Subcutaneous adipose tissue (tissue), 4 donors: ENCODE results near the gene ZDHHC1. TPM values are rescaled to one million over a fixed set of nuclear protein-coding genes. Genes with fewer than 3 reads are reported as not detected.

ENCODE experiments used
- total RNA-seq, 4 donors: library from RNA; depleted of rRNA; stranded (reverse); fragments of >200 nt; gene quantifications; one replicate each; pipeline ENCODE4 v1.1.0, GENCODE V29; 2016
- TF ChIP-seq, protein P1 (sequence below): fragments of 450-650 bp; IDR thresholded peaks from one replicate; pipeline ENCODE4 v1.5.1; 2016; ENCODE audit warnings: low read depth, mild to moderate bottlenecking, control low read depth, antibody characterized with exemption, moderate library complexity

ZDHHC1 gene
- total RNA-seq, 4 donors from 2014 or later, result 8.6 to 13.0 (median 11.4) TPM

DNA sequence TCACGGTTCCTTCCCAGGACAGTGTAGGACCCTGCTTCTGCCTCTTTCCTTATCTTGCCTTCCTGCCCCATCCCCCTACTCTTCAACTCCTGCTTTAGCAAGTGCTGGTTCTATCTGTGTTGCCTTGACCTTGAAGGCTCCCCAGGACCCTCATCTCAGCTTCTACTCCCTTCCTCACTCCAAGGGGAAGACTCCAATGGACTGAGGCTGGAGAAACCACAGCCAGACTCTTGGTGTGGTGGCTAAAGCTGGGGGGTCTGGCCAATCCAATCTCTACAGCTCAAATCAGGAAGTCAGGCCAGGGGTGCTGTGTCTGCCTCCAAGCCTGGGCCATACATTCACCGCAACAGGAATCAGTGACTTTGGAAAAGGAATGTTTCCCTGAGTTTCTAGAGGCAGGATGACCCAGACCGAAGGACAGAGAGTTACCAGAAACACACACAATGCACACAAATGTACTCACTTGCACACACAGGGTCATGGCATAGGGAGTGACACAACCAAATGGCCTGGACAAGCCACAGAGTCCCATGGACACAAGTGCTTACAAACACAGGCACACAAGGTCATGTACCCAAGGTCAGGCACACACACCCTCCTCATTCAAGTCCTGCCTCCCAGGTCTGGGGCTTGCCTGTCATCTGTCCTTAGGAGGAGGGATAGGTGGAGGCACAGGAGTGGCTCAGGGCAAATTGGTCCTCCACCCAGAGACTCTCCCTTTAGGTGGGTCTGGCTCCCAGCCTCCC, 12.9 kb upstream of the ZDHHC1 start:
- TF ChIP-seq, protein P1, sequence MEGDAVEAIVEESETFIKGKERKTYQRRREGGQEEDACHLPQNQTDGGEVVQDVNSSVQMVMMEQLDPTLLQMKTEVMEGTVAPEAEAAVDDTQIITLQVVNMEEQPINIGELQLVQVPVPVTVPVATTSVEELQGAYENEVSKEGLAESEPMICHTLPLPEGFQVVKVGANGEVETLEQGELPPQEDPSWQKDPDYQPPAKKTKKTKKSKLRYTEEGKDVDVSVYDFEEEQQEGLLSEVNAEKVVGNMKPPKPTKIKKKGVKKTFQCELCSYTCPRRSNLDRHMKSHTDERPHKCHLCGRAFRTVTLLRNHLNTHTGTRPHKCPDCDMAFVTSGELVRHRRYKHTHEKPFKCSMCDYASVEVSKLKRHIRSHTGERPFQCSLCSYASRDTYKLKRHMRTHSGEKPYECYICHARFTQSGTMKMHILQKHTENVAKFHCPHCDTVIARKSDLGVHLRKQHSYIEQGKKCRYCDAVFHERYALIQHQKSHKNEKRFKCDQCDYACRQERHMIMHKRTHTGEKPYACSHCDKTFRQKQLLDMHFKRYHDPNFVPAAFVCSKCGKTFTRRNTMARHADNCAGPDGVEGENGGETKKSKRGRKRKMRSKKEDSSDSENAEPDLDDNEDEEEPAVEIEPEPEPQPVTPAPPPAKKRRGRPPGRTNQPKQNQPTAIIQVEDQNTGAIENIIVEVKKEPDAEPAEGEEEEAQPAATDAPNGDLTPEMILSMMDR, result no peak

DNA sequence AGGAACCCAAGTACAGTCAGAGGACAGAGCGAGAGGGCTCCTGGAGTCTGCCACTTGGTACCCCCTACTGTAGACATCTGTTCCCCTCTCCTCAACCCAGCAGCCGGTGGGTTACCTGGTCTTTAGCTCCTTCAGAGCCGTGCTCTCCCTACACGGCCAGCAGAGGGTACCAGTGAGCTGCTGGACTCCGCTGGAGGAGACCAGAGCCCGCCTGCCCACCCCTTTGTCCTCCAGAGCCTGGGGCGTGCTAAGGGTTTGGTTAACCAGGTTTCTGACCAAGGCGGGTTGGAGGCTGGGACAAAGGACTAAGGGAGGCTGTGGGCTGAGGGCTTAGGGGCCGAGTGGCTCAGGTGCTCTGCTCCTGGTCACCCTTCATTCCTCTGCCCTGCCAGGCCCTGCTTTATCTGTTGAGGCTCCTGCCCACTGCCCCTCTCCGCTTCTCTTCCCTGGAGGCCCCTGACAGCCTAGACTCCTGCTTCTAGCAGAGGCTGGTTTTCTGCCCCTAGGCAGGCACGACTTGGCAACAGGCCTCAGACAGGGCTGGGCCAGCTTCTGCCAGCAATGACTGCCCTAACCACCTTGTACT, 12.0 kb upstream of the ZDHHC1 start:
- TF ChIP-seq, protein P1, result no peak

DNA sequence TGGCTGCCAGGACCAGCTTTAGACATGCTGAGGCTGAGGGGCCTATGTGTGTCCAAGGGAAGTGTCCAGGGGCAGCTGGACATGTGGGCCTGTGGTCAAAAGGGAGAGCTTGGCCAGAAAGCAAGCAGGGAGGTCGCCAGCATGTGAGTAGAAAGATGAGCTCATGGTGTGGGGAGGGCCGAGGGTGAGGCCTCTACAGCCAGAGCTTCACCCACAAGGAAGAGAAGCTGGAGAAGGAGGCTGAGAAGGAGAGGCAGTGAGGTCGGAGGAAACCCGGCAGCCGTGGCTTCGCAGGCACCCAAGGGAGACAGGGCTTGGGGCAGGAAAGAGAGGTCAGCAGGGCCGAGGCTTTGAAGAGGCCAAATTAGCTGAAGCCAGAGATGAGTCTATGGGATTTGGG, 10.7 kb upstream of the ZDHHC1 start:
- TF ChIP-seq, protein P1, result no peak

DNA sequence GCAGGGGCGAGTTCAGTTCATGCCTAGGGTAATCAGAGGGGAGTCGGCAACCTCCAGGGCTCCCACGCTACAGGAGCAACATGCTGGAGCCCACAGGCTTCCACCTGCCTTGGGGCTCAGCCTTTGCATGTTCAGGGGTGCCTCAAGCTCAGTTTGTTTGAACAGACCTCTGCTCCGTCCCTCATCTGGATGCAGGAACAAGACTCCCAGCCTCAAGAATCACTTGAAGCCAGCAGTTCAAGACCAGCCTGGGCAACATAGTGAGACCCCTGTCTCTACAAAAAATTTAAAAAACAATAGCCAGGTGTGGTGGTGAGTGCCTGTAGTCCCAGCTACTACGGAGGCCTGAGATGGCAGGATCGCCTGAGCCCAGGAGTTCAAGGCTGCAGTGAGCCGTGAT, 9.7 kb upstream of the ZDHHC1 start:
- TF ChIP-seq, protein P1, result no peak

DNA sequence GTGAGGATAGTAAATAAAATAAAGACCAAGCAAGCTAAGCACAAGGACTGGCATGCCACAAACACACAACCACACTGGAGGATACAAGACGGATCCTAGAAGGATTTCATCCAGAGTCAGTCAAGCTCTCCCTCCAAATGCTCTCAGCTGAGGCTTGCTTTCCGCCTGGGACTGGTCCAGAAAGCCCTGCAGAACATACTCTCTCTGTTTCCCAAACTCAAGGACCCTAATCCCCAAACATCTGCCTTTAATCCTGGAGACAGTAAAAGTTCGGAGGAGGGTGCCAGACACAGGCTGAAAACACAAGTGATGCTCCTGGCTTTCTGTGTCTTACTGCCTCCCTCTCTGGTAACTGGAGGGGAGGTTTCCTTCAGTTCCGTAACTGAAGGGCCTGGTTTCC, 9.3 kb upstream of the ZDHHC1 start:
- TF ChIP-seq, protein P1, result no peak

DNA sequence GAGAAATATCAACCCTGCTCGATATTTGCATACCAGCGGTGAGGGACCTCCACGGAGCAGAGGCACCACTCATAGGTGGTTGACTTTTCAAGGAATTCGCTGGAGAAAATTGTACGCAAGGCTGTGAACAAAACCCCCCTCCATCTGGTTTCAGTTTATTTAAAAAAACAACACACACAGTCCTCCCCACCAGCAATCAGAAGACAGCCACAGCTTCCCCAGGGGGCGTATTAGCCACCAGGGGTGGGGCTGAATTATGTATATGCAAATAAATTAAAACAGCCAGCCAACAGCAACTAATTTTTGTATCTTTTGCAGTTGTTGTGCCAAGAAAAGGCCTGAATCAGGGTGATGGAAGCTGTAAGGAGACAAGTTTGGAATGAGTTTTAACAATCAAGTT, 8.8 kb upstream of the ZDHHC1 start:
- TF ChIP-seq, protein P1, result no peak

DNA sequence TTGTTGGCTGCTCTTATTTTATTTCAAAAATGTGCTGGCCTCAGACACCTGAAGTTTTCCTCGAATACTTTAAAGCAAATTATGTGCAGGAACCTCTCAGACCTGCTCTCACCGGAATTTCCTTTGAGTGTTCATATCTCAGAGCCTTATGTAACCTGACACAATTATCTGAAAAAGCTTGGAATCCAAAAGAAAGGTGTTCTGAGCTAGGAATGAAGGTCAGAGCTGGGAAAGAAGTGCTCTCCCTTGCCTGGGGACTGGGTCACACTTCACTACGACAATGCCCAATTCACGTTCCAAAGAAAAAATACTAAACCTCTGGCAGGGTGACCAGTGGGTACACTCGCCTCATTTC, 8.0 kb upstream of the ZDHHC1 start:
- TF ChIP-seq, protein P1, result no peak
